Gastroesophageal sphincter (tissue), 4 donors: Measurements from ENCODE around the gene DAB1. TPM values are rescaled to one million over a fixed set of nuclear protein-coding genes. Genes with fewer than 3 reads are reported as not detected.

Experiments used
- ATAC-seq: fragments of 150-250 bp; one replicate; pipeline ENCODE4 v1.9.1; 2016; ENCODE audit warnings: mild to moderate bottlenecking, moderate library complexity
- H3K27ac ChIP-seq, 4 donors: fragments of 200-600 bp; sonication (generic) in 3 of 4; 1 replicate in 3 of 4; 2 replicates in 1 of 4; pipeline ENCODE4 v1.5.1; 2016 to 2019
- H3K27me3 ChIP-seq: fragments of 200-600 bp; sonication (generic); one replicate; pipeline ENCODE4 v1.5.1; 2019
- H3K36me3 ChIP-seq, 2 donors: fragments of 200-600 bp; sonication (generic); one replicate each; pipeline ENCODE4 v1.5.1; 2019; ENCODE audit warnings: control low read depth in 1 of 2
- H3K4me1 ChIP-seq, 3 donors: fragments of 200-600 bp; sonication (generic); 1 replicate in 2 of 3; 2 replicates in 1 of 3; pipeline ENCODE4 v1.5.1; 2016 to 2019; ENCODE audit warnings: control low read depth in 2 of 3
- H3K4me3 ChIP-seq, 2 donors: fragments of 200-600 bp; sonication (generic); one replicate each; pipeline ENCODE4 v1.5.1; 2019; ENCODE audit warnings: mild to moderate bottlenecking in 1 of 2, moderate library complexity in 1 of 2
- H3K9me3 ChIP-seq, 3 donors: fragments of 200-600 bp; sonication (generic); one replicate each; pipeline ENCODE4 v1.5.1; 2017 to 2019; ENCODE audit warnings: control low read depth in 2 of 3
- EP300 ChIP-seq: sonication (generic); formaldehyde crosslinking; IDR thresholded peaks from one replicate; pipeline ENCODE4 v1.6.1; 2017; ENCODE audit warnings: antibody characterized with exemption, mild to moderate bottlenecking
- POLR2A ChIP-seq, 2 donors: fragments of 450-650 bp; IDR thresholded peaks; one replicate each; pipeline ENCODE4 v1.6.1; 2017; ENCODE audit warnings: antibody characterized with exemption in 2 of 2, mild to moderate bottlenecking in 2 of 2, moderate library complexity in 1 of 2
- POLR2AphosphoS5 ChIP-seq: sonication (generic); formaldehyde crosslinking; IDR thresholded peaks from one replicate; pipeline ENCODE4 v1.6.1; 2017; ENCODE audit warnings: antibody characterized with exemption
- WGBS, 2 donors: methylation state at CpG; one replicate each; pipeline ENCODE4 v1.1.5; 2018; ENCODE audit warnings: low coverage in 1 of 2; 5-methylcytosine and 5-hydroxymethylcytosine counted together
- total RNA-seq, 4 donors: library from RNA; depleted of rRNA; stranded (reverse); fragments of >200 nt; gene quantifications; one replicate each; pipeline ENCODE4 v1.1.0, GENCODE V29; 2016
- TF ChIP-seq, protein P1 (sequence below), 4 experiments: fragments of 200-600 bp in 2 of 4; fragments of 450-650 bp in 2 of 4; sonication (generic) in 1 of 4; IDR thresholded peaks; one replicate each; pipeline ENCODE4 v1.5.1; 2017 to 2019; ENCODE audit warnings: antibody characterized with exemption in 4 of 4, mild to moderate bottlenecking in 2 of 4, moderate library complexity in 2 of 4

DAB1 gene
- total RNA-seq, 4 donors from 2014 or later = 0.47 to 1.6 (median 1.1) TPM

DNA sequence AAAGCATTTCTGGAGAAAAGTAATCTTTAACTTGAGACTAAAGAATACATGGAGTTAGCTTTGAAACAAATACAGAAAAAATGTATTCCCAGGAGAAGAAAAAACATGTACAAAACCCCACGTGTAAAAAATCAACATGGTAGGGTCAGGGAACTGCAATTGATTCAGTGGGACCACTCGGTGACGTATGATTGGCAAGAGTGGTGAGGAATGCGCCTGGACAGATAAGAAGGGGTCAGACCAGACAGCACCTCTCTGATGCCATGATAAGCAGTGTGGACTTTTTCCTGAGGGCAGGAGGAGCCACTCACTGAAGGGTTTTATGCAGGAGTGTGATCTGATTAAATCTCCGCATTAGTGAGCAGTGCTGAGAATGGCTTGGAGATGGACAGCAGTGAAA, 142.5 kb downstream of the DAB1 start:
- no peaks in the 10 kb centered on the region for H3K36me3 ChIP-seq
- TF ChIP-seq POLR2AphosphoS5 = no peak
- TF ChIP-seq EP300 = no peak
- TF ChIP-seq, protein P1, sequence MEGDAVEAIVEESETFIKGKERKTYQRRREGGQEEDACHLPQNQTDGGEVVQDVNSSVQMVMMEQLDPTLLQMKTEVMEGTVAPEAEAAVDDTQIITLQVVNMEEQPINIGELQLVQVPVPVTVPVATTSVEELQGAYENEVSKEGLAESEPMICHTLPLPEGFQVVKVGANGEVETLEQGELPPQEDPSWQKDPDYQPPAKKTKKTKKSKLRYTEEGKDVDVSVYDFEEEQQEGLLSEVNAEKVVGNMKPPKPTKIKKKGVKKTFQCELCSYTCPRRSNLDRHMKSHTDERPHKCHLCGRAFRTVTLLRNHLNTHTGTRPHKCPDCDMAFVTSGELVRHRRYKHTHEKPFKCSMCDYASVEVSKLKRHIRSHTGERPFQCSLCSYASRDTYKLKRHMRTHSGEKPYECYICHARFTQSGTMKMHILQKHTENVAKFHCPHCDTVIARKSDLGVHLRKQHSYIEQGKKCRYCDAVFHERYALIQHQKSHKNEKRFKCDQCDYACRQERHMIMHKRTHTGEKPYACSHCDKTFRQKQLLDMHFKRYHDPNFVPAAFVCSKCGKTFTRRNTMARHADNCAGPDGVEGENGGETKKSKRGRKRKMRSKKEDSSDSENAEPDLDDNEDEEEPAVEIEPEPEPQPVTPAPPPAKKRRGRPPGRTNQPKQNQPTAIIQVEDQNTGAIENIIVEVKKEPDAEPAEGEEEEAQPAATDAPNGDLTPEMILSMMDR (IDR thresholded peaks at IDR 0.05) = no peak
- TF ChIP-seq POLR2A (IDR thresholded peaks at IDR 0.05) = no peak
- H3K4me3 ChIP-seq = no peak overlapping the region
- H3K27me3 ChIP-seq = no peaks in the 10 kb centered on the region
- no peaks in the 10 kb centered on the region for H3K9me3 ChIP-seq
- no peak overlapping the region for H3K27ac ChIP-seq
- no peaks in the 10 kb centered on the region for H3K4me1 ChIP-seq
- WGBS, 2 donors = 54 to 60% methylated on average over 4 to 5 of the region's 5 CpGs
- no peak for ATAC-seq

GRCh38 chr1:57279909-57280666, 143.8 kb downstream of the DAB1 start:
- WGBS, 2 donors = 79 to 80% methylated on average over 2 to 3 of the region's 3 CpGs

DNA sequence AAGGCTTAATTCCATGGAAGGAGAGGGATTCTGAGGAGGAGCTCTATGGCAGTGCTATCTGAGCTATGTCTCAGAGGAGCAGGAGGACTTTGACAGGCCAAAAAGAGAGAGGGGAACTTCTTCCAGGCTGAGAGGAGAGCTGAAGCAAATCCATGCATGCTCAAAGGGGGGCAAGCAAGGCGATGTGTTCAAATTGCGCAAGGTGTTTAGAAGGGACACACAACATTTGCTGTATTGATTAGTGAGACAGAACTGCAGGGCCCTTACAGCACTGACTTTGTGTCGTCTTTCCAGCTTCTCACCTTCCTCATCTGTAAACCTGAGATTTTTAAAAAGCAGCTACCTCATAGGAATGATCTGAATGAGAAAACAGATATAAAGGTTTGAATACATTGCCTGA, 145.3 kb downstream of the DAB1 start:
- H3K27ac ChIP-seq = no peak overlapping the region
- H3K36me3 ChIP-seq = no peaks in the 10 kb centered on the region
- no peak for ATAC-seq
- 91% methylated on average over 3 of the region's 3 CpGs; no CpG with 5 or more reads in 1 of the 2 donors for whole genome bisulfite sequencing, 2 donors
- H3K4me3 ChIP-seq = no peak overlapping the region
- no peaks in the 10 kb centered on the region for H3K27me3 ChIP-seq
- H3K4me1 ChIP-seq = no peaks in the 10 kb centered on the region
- H3K9me3 ChIP-seq = no peaks in the 10 kb centered on the region
- TF ChIP-seq POLR2AphosphoS5 (no peak), EP300 (no peak), POLR2A (IDR thresholded peaks at IDR 0.05) (no peak)
- TF ChIP-seq, protein P1 (IDR thresholded peaks at IDR 0.05) = no peak

More at GRCh38 chr1:57279909-57280666, 143.8 kb downstream of the DAB1 start:
- no peaks in the 10 kb centered on the region for H3K9me3 ChIP-seq
- H3K27ac ChIP-seq = no peak overlapping the region
- H3K27me3 ChIP-seq = no peaks in the 10 kb centered on the region
- H3K4me1 ChIP-seq = no peaks in the 10 kb centered on the region
- H3K36me3 ChIP-seq = no peaks in the 10 kb centered on the region
- H3K4me3 ChIP-seq = no peak overlapping the region
- no peak for ATAC-seq
- no peak for TF ChIP-seq EP300
- TF ChIP-seq POLR2AphosphoS5 = no peak
- no peak for TF ChIP-seq POLR2A (IDR thresholded peaks at IDR 0.05)
- TF ChIP-seq, protein P1 (IDR thresholded peaks at IDR 0.05) = no peak

GRCh38 chr1:57277681-57278080, 146.2 kb downstream of the DAB1 start:
- ATAC-seq = no peak
- 39 to 83% methylated on average over 2 of the region's 2 CpGs for WGBS, 2 donors
- H3K4me1 ChIP-seq = no peaks in the 10 kb centered on the region

More at GRCh38 chr1:57277681-57278080, 146.2 kb downstream of the DAB1 start:
- H3K4me3 ChIP-seq = no peak overlapping the region
- TF ChIP-seq, protein P1 (IDR thresholded peaks at IDR 0.05) = no peak
- TF ChIP-seq EP300 = no peak
- H3K27ac ChIP-seq = no peak overlapping the region
- no peaks in the 10 kb centered on the region for H3K9me3 ChIP-seq
- no peaks in the 10 kb centered on the region for H3K27me3 ChIP-seq
- no peaks in the 10 kb centered on the region for H3K36me3 ChIP-seq
